Ovary (tissue), 9 donors: Measurements from ENCODE around the gene IQCK. TPM values are rescaled to one million over a fixed set of nuclear protein-coding genes. Genes with fewer than 3 reads are reported as not detected.

Experiments
- DNase-seq, 5 donors: peaks; one replicate each; pipeline ENCODE4 v3.0.0-alpha.2; 2019 to 2020
- H3K27ac ChIP-seq, 2 donors: fragments of 200-600 bp; one replicate each; pipeline versions ENCODE4 v1.5.1 to v1.8.0; 2019 to 2022
- H3K27me3 ChIP-seq: fragments of 200-600 bp; one replicate; pipeline ENCODE4 v1.8.0; 2022
- H3K36me3 ChIP-seq: fragments of 200-600 bp; sonication (generic); one replicate; pipeline ENCODE4 v1.5.1; 2019
- H3K4me1 ChIP-seq: one replicate; pipeline ENCODE4 v1.8.1; 2013; ENCODE audit warnings: mild to moderate bottlenecking, moderate library complexity; ENCODE audit not compliant: insufficient read depth
- H3K4me3 ChIP-seq: fragments of 200-600 bp; sonication (generic); one replicate; pipeline ENCODE4 v1.5.1; 2017
- H3K9me3 ChIP-seq, 2 donors: fragments of 200-600 bp in 1 of 2; sonication (generic) in 1 of 2; one replicate each; pipeline versions ENCODE4 v1.5.1 to v1.8.1; 2013 to 2019; ENCODE audit warnings: mild to moderate bottlenecking in 1 of 2, moderate library complexity in 1 of 2
- EP300 ChIP-seq: sonication (generic); formaldehyde crosslinking; IDR thresholded peaks from one replicate; pipeline ENCODE4 v1.6.1; 2017; ENCODE audit warnings: antibody characterized with exemption
- POLR2A ChIP-seq: fragments of 450-650 bp; IDR thresholded peaks from one replicate; pipeline ENCODE4 v1.6.1; 2017; ENCODE audit warnings: antibody characterized with exemption, mild to moderate bottlenecking, moderate library complexity
- whole genome bisulfite sequencing, 3 donors: extraction: QIAGEN DNeasy Blood & Tissue Kit in 1 of 3; methylation state at CpG; one replicate each; pipeline versions ENCODE4 v1.1.5 to v1.1.7; 2013 to 2017; 5-methylcytosine and 5-hydroxymethylcytosine counted together
- intact Hi-C, 4 donors: fragments of 100-400 bp; cut with DNase I; formaldehyde crosslinking; loops; one replicate each; pipeline versions ENCODE4 v1.11.0 to v1.15.1; 2022 to 2023
- polyA plus RNA-seq, 2 donors: library from polyadenylated mRNA; stranded (reverse); fragments of 200-250 nt in 1 of 2; fragments of 350-450 nt in 1 of 2; fragmentation: Illumina TruSeq in 1 of 2; extraction: RNeasy Lipid Tissue Mini Kit (QIAGEN cat#74804) in 1 of 2; gene quantifications; one replicate each; pipeline ENCODE4 v1.2.3, GENCODE V29; 2013 to 2014
- small RNA-seq: library from RNA; depleted of rRNA; stranded (forward); fragments of <200 nt; gene quantifications from one replicate; pipeline ENCODE3, GENCODE V24; 2016
- total RNA-seq, 7 donors: library from RNA; depleted of rRNA in 2 of 7; stranded (reverse); fragments of >200 nt in 2 of 7; fragmentation: NEBNext Ultra II Directional in 3 of 7; extraction: Animal tissue kit (Norgen Biotek cat#: 25700) in 3 of 7; gene quantifications; one replicate each; pipeline versions ENCODE4 v1.1.0 to v1.2.4, GENCODE V29; 2016 to 2023
- TF ChIP-seq, protein P1 (sequence below), 3 donors: fragments of 450-650 bp in 2 of 3; fragments of 200-600 bp in 1 of 3; IDR thresholded peaks; one replicate each; pipeline versions ENCODE4 v1.5.1 to v1.8.0; 2016 to 2022; ENCODE audit warnings: antibody characterized with exemption in 3 of 3, mild to moderate bottlenecking in 1 of 3
- donor health status: DM: no; HTN: no; CAD: no; lungs with moderate emphysema.
- donor health status: DM: no; HTN: no; CAD: no.
- donor health status: Bipolar disorder and iron deficiency.
- donor health status: DM: yes; HTN: yes; CAD: no.
- donor health status: DM: no; HTN: no; CAD: no.
- donor health status: DM: yes; HTN: yes; CAD: no.

Gene IQCK
- total and polyA plus RNA-seq, 9 donors = 14.3 to 52.8 (median 18.0) TPM

- intact Hi-C loops = no loop called here
- H3K4me1 ChIP-seq = no peaks in the 10 kb centered on the region
- H3K36me3 ChIP-seq = no peaks in the 10 kb centered on the region
- no peak overlapping the region for H3K4me3 ChIP-seq
- H3K27me3 ChIP-seq = no peaks in the 10 kb centered on the region
- H3K27ac ChIP-seq = no peak overlapping the region
- no peaks in the 10 kb centered on the region for H3K9me3 ChIP-seq
- TF ChIP-seq, protein P1, sequence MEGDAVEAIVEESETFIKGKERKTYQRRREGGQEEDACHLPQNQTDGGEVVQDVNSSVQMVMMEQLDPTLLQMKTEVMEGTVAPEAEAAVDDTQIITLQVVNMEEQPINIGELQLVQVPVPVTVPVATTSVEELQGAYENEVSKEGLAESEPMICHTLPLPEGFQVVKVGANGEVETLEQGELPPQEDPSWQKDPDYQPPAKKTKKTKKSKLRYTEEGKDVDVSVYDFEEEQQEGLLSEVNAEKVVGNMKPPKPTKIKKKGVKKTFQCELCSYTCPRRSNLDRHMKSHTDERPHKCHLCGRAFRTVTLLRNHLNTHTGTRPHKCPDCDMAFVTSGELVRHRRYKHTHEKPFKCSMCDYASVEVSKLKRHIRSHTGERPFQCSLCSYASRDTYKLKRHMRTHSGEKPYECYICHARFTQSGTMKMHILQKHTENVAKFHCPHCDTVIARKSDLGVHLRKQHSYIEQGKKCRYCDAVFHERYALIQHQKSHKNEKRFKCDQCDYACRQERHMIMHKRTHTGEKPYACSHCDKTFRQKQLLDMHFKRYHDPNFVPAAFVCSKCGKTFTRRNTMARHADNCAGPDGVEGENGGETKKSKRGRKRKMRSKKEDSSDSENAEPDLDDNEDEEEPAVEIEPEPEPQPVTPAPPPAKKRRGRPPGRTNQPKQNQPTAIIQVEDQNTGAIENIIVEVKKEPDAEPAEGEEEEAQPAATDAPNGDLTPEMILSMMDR (IDR thresholded peaks at IDR 0.05) = peak in 1 of 3 donors; percentile 27
- TF ChIP-seq POLR2A = no peak
- WGBS, 3 donors = 8 to 12% (median 10%) methylated on average over 13 of the region's 13 CpGs
- peak in 2 of 5 donors; percentile 23 to 33 for DNase-seq
These were observed 181.0 kb downstream of the IQCK start for GRCh38 chr16:19898924-19899604.

DNA sequence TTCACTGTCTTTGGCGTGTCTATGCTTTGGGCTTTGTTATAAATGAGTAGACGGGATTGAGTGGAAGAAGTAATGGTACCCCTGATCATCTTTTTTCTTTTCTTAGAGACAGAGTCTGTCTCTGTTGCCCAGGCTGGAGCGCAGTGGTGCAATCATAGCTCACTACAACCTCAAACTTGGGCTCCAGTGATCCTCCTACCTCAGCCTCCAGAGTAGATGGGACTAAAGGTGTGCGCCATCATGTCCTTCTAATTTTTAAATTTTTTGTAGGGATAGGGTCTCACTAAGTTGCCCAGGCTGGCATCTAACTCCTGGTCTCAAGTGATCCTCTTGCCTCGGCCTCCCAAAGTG lies 181.5 kb downstream of the IQCK start:
- WGBS, 3 donors = 60% methylated on average over 5 of the region's 5 CpGs
- Histone ChIP-seq H3K36me3 (no peaks in the 10 kb centered on the region), H3K4me3 (no peak overlapping the region), H3K4me1 (no peaks in the 10 kb centered on the region), H3K27me3 (no peaks in the 10 kb centered on the region), H3K27ac (no peak overlapping the region), H3K9me3 (no peaks in the 10 kb centered on the region)
- intact Hi-C loops = no loop called here
- DNase-seq = no peak
- no peak for TF ChIP-seq POLR2A

DNA sequence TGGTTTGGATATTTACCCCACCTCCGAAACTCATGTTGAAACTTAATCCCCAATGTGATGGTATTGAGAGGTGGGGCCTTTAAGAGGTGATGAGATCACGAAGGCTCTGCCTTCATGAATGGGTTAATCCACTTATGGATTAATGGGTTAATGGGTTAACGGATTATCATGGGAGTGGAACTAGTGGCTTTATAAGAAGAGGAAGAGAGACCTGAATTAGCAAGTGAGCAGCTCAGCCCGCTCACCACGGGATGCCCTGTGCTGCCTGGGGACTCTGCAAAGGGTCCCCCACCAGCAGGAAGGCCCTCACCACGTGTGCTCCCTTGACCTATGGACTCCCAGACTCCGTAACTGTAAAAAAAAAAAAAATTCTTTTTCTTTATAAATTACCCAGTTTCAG lies 183.1 kb downstream of the IQCK start:
- TF ChIP-seq POLR2A = no peak
- TF ChIP-seq EP300 = no peak
- TF ChIP-seq, protein P1 (IDR thresholded peaks at IDR 0.05) = no peak
- Histone ChIP-seq H3K36me3 (no peaks in the 10 kb centered on the region), H3K9me3 (no peaks in the 10 kb centered on the region), H3K4me1 (no peaks in the 10 kb centered on the region), H3K4me3 (no peak overlapping the region), H3K27ac (no peak overlapping the region), H3K27me3 (no peaks in the 10 kb centered on the region)
- intact Hi-C loops = loop anchor here in 1 of 4 donors (10.0 kb wide), 1 partner anchor 484 kb away; no protein-coding TSS in a partner anchor
- WGBS, 3 donors = 74 to 79% (median 76%) methylated on average over 7 of the region's 7 CpGs
- no peak for DNase-seq

DNA sequence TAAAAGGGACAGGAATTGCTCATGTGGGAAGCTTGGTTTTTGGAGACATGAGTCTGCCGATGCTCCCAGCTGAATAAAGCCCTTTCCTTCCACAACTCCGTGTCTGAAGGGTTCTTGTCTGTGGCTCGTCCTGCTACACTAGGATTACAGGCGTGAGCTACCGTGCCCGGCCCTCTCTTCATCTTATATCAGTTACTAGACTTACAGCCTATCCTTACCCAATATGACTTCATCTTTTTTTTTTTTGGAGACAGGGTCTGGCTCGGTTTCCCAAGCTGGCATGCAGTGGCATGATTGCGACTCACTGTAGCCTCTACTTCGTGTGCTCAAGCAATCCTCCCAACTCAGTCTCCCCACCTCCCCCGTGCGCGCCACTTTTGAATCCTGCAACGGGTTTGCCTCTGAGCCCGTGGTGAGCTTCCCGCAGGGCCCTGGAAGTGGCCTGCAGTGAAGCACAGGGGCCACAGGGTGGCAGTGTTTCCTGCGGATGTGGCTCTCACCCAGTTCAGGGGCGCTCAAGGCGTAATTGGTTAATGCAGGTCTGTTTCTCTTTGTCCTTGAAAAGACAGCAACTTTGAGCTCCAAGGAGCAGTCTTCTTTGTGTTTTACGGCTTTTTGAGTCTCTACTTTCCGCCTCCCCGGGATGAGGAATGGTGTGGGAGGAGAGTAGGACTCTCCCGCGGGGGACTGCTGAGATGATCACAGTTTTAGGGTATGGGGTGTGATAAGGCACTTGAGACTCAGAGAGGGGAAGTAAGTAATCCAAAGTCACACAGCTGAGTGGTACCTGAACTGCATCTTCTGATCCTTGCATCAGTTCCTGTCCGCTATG lies 189.3 kb downstream of the IQCK start:
- intact Hi-C loops = loop anchor here in 2 of 4 donors (5.0 to 10.0 kb wide), 2 partner anchors 475 to 477 kb away; no protein-coding TSS in a partner anchor
- Histone ChIP-seq H3K36me3 (no peaks in the 10 kb centered on the region), H3K27me3 (no peaks in the 10 kb centered on the region), H3K27ac (no peak overlapping the region), H3K4me3 (no peak overlapping the region), H3K9me3 (no peaks in the 10 kb centered on the region), H3K4me1 (no peaks in the 10 kb centered on the region)
- 22 to 26% (median 22%) methylated on average over 24 of the region's 24 CpGs for WGBS, 3 donors
- DNase-seq = peak; percentile 22 to 61 (median 44)
- TF ChIP-seq, protein P1 (IDR thresholded peaks at IDR 0.05) = peak in 2 of 3 donors; percentile 44 to 49
- TF ChIP-seq POLR2A = no peak
- no peak for TF ChIP-seq EP300

Small RNA genes lying within 50 kb of the gene (small RNA-seq; reads per million reads assigned to genes)
- not detected for gene LARP7P2

Other genes with a start within 250 kb of the IQCK start
- gene GDE1, start 196.2 kb upstream of the IQCK start, total RNA-seq = 10 to 100 TPM; 18.1 to 35.3 (median 28.7) TPM
- 10 to 100 TPM; 24.9 to 83.8 TPM for gene GDE1, start 196.2 kb upstream of the IQCK start, polyA plus RNA-seq
- 10 to 100 TPM; 17.1 to 22.9 (median 19.1) TPM for gene CCP110, start 194.3 kb upstream of the IQCK start, total RNA-seq
- 10 to 100 TPM in 1 of 2 donors, 1 to 10 TPM in 1; 7.2 to 11.9 TPM for gene CCP110, start 194.3 kb upstream of the IQCK start, polyA plus RNA-seq
- gene VPS35L, start 162.6 kb upstream of the IQCK start, total RNA-seq = 10 to 100 TPM; 28.6 to 63.0 (median 50.7) TPM
- gene VPS35L, start 162.6 kb upstream of the IQCK start, polyA plus RNA-seq = 10 to 100 TPM; 30.0 to 69.6 TPM
- gene KNOP1, start within 50 bp of the IQCK start, total RNA-seq = 10 to 100 TPM in 6 of 7 donors, 1 to 10 TPM in 1; 6.4 to 21.9 (median 16.7) TPM
- gene KNOP1, start within 50 bp of the IQCK start, polyA plus RNA-seq = 10 to 100 TPM; 19.3 to 29.9 TPM
- 10 to 100 TPM; 24.3 to 88.4 (median 46.9) TPM for gene GPRC5B, start 166.6 kb downstream of the IQCK start, total RNA-seq
- 10 to 100 TPM; 44.7 to 99.9 TPM for gene GPRC5B, start 166.6 kb downstream of the IQCK start, polyA plus RNA-seq